GM18498 (cell line): ENCODE measurements around the gene ISCU.
"Not testable (repeated sequence)": the region's sequence is repeated elsewhere in the genome, so short reads cannot be mapped to it uniquely, and the experiment has no call there.

Source experiments
- ATAC-seq: cut with Tn5 transposase; IDR thresholded peaks from one replicate; pipeline ENCODE4 v1.9.1; 2021; ENCODE audit warnings: mild to moderate bottlenecking, moderate library complexity; ENCODE audit not compliant: unreplicated experiment

Gene ISCU

GRCh38 chr12:108586306-108586705 lies 23.9 kb downstream of the ISCU start:
- no peak for ATAC-seq

- ATAC-seq, result no peak
Observed at GRCh38 chr12:108587826-108588225, 25.4 kb downstream of the ISCU start.

- ATAC-seq, result no peak
Observed at GRCh38 chr12:108589028-108589839, 26.8 kb downstream of the ISCU start.

GRCh38 chr12:108589840-108590229 lies 27.4 kb downstream of the ISCU start:
- no peak for ATAC-seq

- ATAC-seq, result not testable (repeated sequence)
Observed at GRCh38 chr12:108590463-108590862, 28.1 kb downstream of the ISCU start.

- no peak for ATAC-seq
Observed at GRCh38 chr12:108591267-108591980, 29.0 kb downstream of the ISCU start.

GRCh38 chr12:108592033-108592909 lies 29.9 kb downstream of the ISCU start:
- ATAC-seq, result no peak

GRCh38 chr12:108594323-108594903 lies 32.0 kb downstream of the ISCU start:
- no peak for ATAC-seq

- ATAC-seq, result no peak
Observed at GRCh38 chr12:108594960-108595710, 32.7 kb downstream of the ISCU start.

GRCh38 chr12:108595711-108596647 lies 33.6 kb downstream of the ISCU start:
- no peak for ATAC-seq

GRCh38 chr12:108596854-108597558 lies 34.6 kb downstream of the ISCU start:
- no peak for ATAC-seq

- no peak for ATAC-seq
Observed at GRCh38 chr12:108597559-108598471, 35.4 kb downstream of the ISCU start, which contains the start of gene TMEM119. Gene TMEM119, minus strand, starts transcription at chr12:108598084. Its CDS starts 5,701 bp downstream, at chr12:108592383.

GRCh38 chr12:108598553-108599250 lies 36.3 kb downstream of the ISCU start:
- no peak for ATAC-seq

- ATAC-seq, result no peak
Observed at GRCh38 chr12:108599541-108599940, 37.1 kb downstream of the ISCU start.

- ATAC-seq, result no peak
Observed at GRCh38 chr12:108599948-108600701, 37.7 kb downstream of the ISCU start.

- no peak for ATAC-seq
Observed at GRCh38 chr12:108600702-108601007, 38.3 kb downstream of the ISCU start.
